HepG2 (cell line): ENCODE data around the gene TMEM129. TPM values are rescaled to one million over a fixed set of nuclear protein-coding genes. Genes with fewer than 3 reads are reported as not detected.
A peak's percentile ranks its signal among the peaks of the same experiment; 100 is the strongest.

ENCODE experiments used
- ADNP ChIP-seq: sonication (generic); formaldehyde crosslinking; IDR thresholded peaks from 2 replicates; pipeline ENCODE4 v1.4.0; 2020; ENCODE audit warnings: missing genetic modification reagents
- CREB3 ChIP-seq: sonication (generic); formaldehyde crosslinking; IDR thresholded peaks from 2 replicates; pipeline ENCODE4 v1.5.0; 2020; ENCODE audit warnings: missing genetic modification reagents
- CREBL2 ChIP-seq: sonication (generic); formaldehyde crosslinking; IDR thresholded peaks from 2 replicates; pipeline ENCODE4 v1.8.1; 2023; ENCODE audit warnings: missing genetic modification reagents, mild to moderate bottlenecking, borderline replicate concordance
- FOXJ3 ChIP-seq: sonication (generic); formaldehyde crosslinking; IDR thresholded peaks from 2 replicates; pipeline ENCODE4 v1.4.0; 2020; ENCODE audit warnings: missing genetic modification reagents, mild to moderate bottlenecking, borderline replicate concordance
- HIVEP1 ChIP-seq: sonication (generic); formaldehyde crosslinking; IDR thresholded peaks from 2 replicates; pipeline ENCODE4 v1.4.0; 2020; ENCODE audit warnings: mild to moderate bottlenecking, missing genetic modification reagents
- JUN ChIP-seq: sonication (generic); formaldehyde crosslinking; IDR thresholded peaks from 2 replicates; pipeline ENCODE4 v1.4.0; 2020; ENCODE audit warnings: mild to moderate bottlenecking, missing genetic modification reagents
- MYC ChIP-seq: sonication (generic); formaldehyde crosslinking; IDR thresholded peaks from 2 replicates; pipeline ENCODE4 v1.9.0; 2021; ENCODE audit warnings: missing genetic modification reagents, borderline replicate concordance
- PREB ChIP-seq: sonication (generic); formaldehyde crosslinking; IDR thresholded peaks from 2 replicates; pipeline ENCODE4 v1.4.0; 2020; ENCODE audit warnings: missing genetic modification reagents
- REPIN1 ChIP-seq: sonication (generic); formaldehyde crosslinking; IDR thresholded peaks from 2 replicates; pipeline ENCODE4 v1.8.0; 2022; ENCODE audit warnings: missing genetic modification reagents, low read depth, mild to moderate bottlenecking, borderline replicate concordance
- SP2 ChIP-seq: sonication (generic); formaldehyde crosslinking; IDR thresholded peaks from 2 replicates; pipeline ENCODE4 v1.5.1; 2020; ENCODE audit warnings: mild to moderate bottlenecking, missing genetic modification reagents
- SUZ12 ChIP-seq: fragments of 150-350 bp; IDR thresholded peaks from 2 replicates; pipeline ENCODE4 v1.6.1; 2014; ENCODE audit warnings: low read depth, low read length
- WIZ ChIP-seq: sonication (generic); formaldehyde crosslinking; IDR thresholded peaks from 2 replicates; pipeline ENCODE4 v1.5.1; 2020; ENCODE audit warnings: mild to moderate bottlenecking, missing genetic modification reagents
- ZKSCAN1 ChIP-seq: fragments of 150-350 bp; IDR thresholded peaks from 2 replicates; pipeline ENCODE4 v1.6.1; 2014; ENCODE audit warnings: low read length
- ZNF276 ChIP-seq: sonication (generic); formaldehyde crosslinking; IDR thresholded peaks from 2 replicates; pipeline ENCODE4 v1.4.0; 2020; ENCODE audit warnings: mild to moderate bottlenecking, low read depth, missing genetic modification reagents
- ZNF414 ChIP-seq: sonication (generic); formaldehyde crosslinking; IDR thresholded peaks from 2 replicates; pipeline ENCODE4 v1.5.0; 2020; ENCODE audit warnings: missing genetic modification reagents
- ZNF605 ChIP-seq: sonication (generic); formaldehyde crosslinking; IDR thresholded peaks from 2 replicates; pipeline ENCODE4 v1.8.0; 2022; ENCODE audit warnings: mild to moderate bottlenecking, missing genetic modification reagents
- ZNF703 ChIP-seq: sonication (generic); formaldehyde crosslinking; IDR thresholded peaks from 2 replicates; pipeline ENCODE4 v1.5.1; 2020; ENCODE audit warnings: missing genetic modification reagents, mild to moderate bottlenecking, moderate library complexity, borderline replicate concordance
- ZNF749 ChIP-seq: sonication (generic); formaldehyde crosslinking; IDR thresholded peaks from 2 replicates; pipeline ENCODE4 v1.8.0; 2022; ENCODE audit warnings: mild to moderate bottlenecking, missing genetic modification reagents, moderate library complexity, borderline replicate concordance
- ZSCAN31 ChIP-seq: sonication (generic); formaldehyde crosslinking; IDR thresholded peaks from 2 replicates; pipeline ENCODE4 v1.5.0; 2020; ENCODE audit warnings: low read depth, mild to moderate bottlenecking, missing genetic modification reagents
- ZSCAN9 ChIP-seq: IDR thresholded peaks from 2 replicates; pipeline ENCODE4 v1.6.1; 2016; ENCODE audit warnings: borderline replicate concordance
- polyA plus RNA-seq, 8 experiments: library from polyadenylated mRNA; depleted of rRNA in 3 of 8; stranded (reverse) in 7 of 8; unstranded in 1 of 8; fragments of >200 nt; fragmentation: Illumina TruSeq in 4 of 8; extraction: Trizol in 4 of 8; gene quantifications; 2 replicates each; pipeline versions ENCODE4 v1.2.1 to v1.2.3, GENCODE V29; 2011 to 2016; ENCODE audit warnings: low read depth in 4 of 8, missing spikeins in 1 of 8, mixed read lengths in 1 of 8; ENCODE audit not compliant: insufficient read depth in 1 of 8
- total RNA-seq, 5 experiments: library from RNA; depleted of rRNA; stranded (reverse); fragments of >200 nt; fragmentation: Illumina TruSeq; extraction: Trizol; gene quantifications; 2 replicates each; pipeline ENCODE4 v1.2.3, GENCODE V29; 2016; ENCODE audit warnings: low read depth in 1 of 5
- TF ChIP-seq, protein P1 (sequence below): sonication (generic); formaldehyde crosslinking; IDR thresholded peaks from 2 replicates; pipeline ENCODE4 v1.5.0; 2020; ENCODE audit warnings: mild to moderate bottlenecking, missing genetic modification reagents
- TF ChIP-seq, protein P2 (sequence below): sonication (generic); formaldehyde crosslinking; IDR thresholded peaks from 2 replicates; pipeline ENCODE4 v1.5.0; 2020; ENCODE audit warnings: mild to moderate bottlenecking, missing genetic modification reagents

TMEM129 gene
- total and polyA plus RNA-seq, 2 of the 13 experiments (the other 11 are each of a cell fraction or from before 2014, with no cell fraction given) = 19.0 to 25.8 TPM

GRCh38 chr4:1753697-1754311 is 32.7 kb upstream of the TMEM129 start (continued):
- TF ChIP-seq REPIN1 (CRISPR knock-in tag) (peak; percentile 34; the same call in 1 of the 2 replicates), ZNF276 (CRISPR knock-in tag) (no peak), SUZ12 (no peak), ZSCAN9 (CRISPR knock-in tag) (no peak), SP2 (CRISPR knock-in tag) (no peak), ADNP (CRISPR knock-in tag) (no peak), HIVEP1 (CRISPR knock-in tag) (no peak), FOXJ3 (CRISPR knock-in tag) (no peak), MYC (CRISPR knock-in tag) (no peak), CREBL2 (CRISPR knock-in tag) (no peak), ZNF749 (CRISPR knock-in tag) (no peak), ZNF605 (CRISPR knock-in tag) (no peak), WIZ (CRISPR knock-in tag) (no peak), ZNF703 (CRISPR knock-in tag) (no peak), CREB3 (CRISPR knock-in tag) (no peak), ZKSCAN1 (no peak), PREB (CRISPR knock-in tag) (no peak), ZNF414 (CRISPR knock-in tag) (no peak), JUN (no peak), ZSCAN31 (CRISPR knock-in tag) (no peak)
- TF ChIP-seq, protein P1, sequence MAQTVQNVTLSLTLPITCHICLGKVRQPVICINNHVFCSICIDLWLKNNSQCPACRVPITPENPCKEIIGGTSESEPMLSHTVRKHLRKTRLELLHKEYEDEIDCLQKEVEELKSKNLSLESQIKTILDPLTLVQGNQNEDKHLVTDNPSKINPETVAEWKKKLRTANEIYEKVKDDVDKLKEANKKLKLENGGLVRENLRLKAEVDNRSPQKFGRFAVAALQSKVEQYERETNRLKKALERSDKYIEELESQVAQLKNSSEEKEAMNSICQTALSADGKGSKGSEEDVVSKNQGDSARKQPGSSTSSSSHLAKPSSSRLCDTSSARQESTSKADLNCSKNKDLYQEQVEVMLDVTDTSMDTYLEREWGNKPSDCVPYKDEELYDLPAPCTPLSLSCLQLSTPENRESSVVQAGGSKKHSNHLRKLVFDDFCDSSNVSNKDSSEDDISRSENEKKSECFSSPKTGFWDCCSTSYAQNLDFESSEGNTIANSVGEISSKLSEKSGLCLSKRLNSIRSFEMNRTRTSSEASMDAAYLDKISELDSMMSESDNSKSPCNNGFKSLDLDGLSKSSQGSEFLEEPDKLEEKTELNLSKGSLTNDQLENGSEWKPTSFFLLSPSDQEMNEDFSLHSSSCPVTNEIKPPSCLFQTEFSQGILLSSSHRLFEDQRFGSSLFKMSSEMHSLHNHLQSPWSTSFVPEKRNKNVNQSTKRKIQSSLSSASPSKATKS (CRISPR knock-in tag) = no peak
- TF ChIP-seq, protein P2, sequence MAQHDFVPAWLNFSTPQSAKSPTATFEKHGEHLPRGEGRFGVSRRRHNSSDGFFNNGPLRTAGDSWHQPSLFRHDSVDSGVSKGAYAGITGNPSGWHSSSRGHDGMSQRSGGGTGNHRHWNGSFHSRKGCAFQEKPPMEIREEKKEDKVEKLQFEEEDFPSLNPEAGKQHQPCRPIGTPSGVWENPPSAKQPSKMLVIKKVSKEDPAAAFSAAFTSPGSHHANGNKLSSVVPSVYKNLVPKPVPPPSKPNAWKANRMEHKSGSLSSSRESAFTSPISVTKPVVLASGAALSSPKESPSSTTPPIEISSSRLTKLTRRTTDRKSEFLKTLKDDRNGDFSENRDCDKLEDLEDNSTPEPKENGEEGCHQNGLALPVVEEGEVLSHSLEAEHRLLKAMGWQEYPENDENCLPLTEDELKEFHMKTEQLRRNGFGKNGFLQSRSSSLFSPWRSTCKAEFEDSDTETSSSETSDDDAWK (CRISPR knock-in tag) = no peak
